ENCODE data around the gene GREB1.

Gene GREB1

GRCh38 chr2:11581797-11582611 is 48.2 kb downstream of the GREB1 start:
- FAIRE-seq = no peak

- no peak for FAIRE-seq
These were observed 48.7 kb downstream of the GREB1 start for GRCh38 chr2:11582612-11582861.

GRCh38 chr2:11582862-11583752 is 49.3 kb downstream of the GREB1 start:
- no peak for FAIRE-seq

GRCh38 chr2:11583840-11584524 is 50.1 kb downstream of the GREB1 start:
- no peak for FAIRE-seq

GRCh38 chr2:11584525-11585056 is 50.7 kb downstream of the GREB1 start:
- no peak for FAIRE-seq

- no peak for FAIRE-seq
These were observed 51.2 kb downstream of the GREB1 start for GRCh38 chr2:11585071-11585470.

GRCh38 chr2:11588228-11589110 is 54.6 kb downstream of the GREB1 start:
- FAIRE-seq = no peak

GRCh38 chr2:11589316-11589940 is 55.6 kb downstream of the GREB1 start:
- no peak for FAIRE-seq

GRCh38 chr2:11590193-11590592 is 56.3 kb downstream of the GREB1 start:
- no peak for FAIRE-seq

GRCh38 chr2:11591091-11591490 is 57.2 kb downstream of the GREB1 start:
- no peak for FAIRE-seq

- no peak for FAIRE-seq
These were observed 59.1 kb downstream of the GREB1 start for GRCh38 chr2:11592671-11593574.

- FAIRE-seq = no peak
These were observed 63.0 kb downstream of the GREB1 start for GRCh38 chr2:11596801-11597200.

- no peak for FAIRE-seq
These were observed 63.8 kb downstream of the GREB1 start for GRCh38 chr2:11597538-11598225.

- FAIRE-seq = no peak
These were observed 64.4 kb downstream of the GREB1 start for GRCh38 chr2:11598228-11598731.

GRCh38 chr2:11602563-11603204 is 68.8 kb downstream of the GREB1 start:
- no peak for FAIRE-seq

- no peak for FAIRE-seq
These were observed 76.9 kb downstream of the GREB1 start for GRCh38 chr2:11610624-11611242.

- no peak for FAIRE-seq
These were observed 77.4 kb downstream of the GREB1 start for GRCh38 chr2:11611251-11611650.

GRCh38 chr2:11612553-11613215 is 78.8 kb downstream of the GREB1 start:
- no peak for FAIRE-seq

Measured in colon (tissue), 2 donors.